LHCN-M2 (cell line): ENCODE data around the gene SLC8A1. TPM values are rescaled to one million over a fixed set of nuclear protein-coding genes. Genes with fewer than 3 reads are reported as not detected.

Experiments used
- DNase-seq: peaks from one replicate; pipeline ENCODE4 v3.0.0-alpha.2; 2012; ENCODE audit warnings: low read depth
- total RNA-seq: library from RNA; depleted of rRNA; stranded (reverse); fragments of >200 nt; gene quantifications from 2 replicates; pipeline ENCODE4 v1.2.3, GENCODE V29; 2014

SLC8A1 gene
- total RNA-seq, 1 experiment from 2014 or later, result 22.5 TPM

DNA sequence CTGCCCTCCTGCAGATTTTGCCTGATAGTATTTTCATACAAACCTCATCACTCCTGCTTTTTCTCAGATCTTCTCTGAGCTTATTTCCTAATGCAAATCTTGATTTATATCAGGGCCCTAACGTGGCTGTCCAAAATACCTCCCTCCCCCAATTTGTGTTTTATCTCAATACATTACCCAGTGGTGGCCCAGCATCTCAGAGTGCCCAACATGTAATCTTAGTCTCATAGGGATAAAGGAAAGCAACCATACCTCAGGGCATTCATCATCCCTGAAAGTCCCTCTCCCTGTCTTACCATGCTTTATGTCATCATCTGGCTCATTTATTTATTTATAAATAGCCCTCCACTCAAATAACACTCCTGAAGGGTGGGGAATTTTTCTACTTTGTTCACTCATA, 135.3 kb downstream of the SLC8A1 start:
- DNase-seq, result no peak

DNA sequence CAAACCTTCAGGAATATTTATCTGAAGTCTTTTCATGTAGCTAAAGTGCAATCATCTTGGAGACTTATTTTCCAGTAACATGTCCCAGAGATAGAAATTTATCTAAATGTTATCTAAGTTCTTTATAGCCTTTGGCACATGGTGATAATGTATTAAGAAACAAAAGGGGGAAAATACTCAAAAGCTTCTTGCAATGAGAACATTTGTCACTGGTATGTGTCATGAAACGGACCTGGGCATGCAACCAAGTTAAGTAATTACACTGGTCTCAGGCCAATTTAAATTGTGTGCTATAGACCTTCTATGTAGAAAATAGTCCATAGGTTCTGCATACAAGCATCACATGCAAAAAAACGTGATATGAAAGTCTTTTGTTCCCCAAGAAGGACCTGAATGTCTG, 136.2 kb downstream of the SLC8A1 start:
- DNase-seq, result peak; percentile 66

DNA sequence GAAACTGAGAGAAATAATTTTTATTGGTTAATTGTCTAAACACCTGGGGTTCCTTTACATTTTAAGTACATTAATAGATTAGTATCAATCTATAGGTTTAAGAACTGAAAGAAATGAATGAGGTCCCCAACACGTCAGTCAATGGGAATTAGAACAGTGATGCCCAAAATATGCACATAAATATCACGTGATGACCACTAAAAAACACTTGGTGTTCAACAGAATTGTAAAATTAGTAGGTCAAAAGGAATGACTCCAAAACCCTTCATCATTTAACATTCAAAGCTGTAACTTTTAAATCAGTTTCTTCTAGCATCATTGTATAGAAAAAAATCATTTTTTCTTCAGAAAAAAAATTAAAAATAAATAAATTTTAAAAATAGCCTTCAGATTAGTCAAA, 140.9 kb downstream of the SLC8A1 start:
- DNase-seq, result no peak

DNA sequence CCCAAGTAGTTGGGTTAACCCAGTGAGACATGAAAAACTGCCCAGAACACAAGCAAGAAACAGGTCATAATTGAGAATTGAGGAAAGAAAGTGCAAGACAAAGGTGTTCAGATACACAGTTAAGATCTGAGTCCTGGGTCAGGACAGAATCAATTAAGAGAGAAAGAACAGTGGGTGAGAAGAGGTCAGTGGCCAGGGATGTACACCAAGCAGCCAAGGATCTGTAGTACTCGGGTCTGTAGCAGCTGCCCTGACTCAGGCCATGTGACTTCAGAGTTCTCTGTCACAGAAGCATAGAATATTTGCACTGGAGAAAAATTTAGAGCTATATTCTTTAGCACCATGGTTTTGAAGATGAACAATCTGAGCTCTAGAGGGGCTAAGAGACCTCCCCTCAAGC, 141.6 kb downstream of the SLC8A1 start:
- DNase-seq, result no peak

DNA sequence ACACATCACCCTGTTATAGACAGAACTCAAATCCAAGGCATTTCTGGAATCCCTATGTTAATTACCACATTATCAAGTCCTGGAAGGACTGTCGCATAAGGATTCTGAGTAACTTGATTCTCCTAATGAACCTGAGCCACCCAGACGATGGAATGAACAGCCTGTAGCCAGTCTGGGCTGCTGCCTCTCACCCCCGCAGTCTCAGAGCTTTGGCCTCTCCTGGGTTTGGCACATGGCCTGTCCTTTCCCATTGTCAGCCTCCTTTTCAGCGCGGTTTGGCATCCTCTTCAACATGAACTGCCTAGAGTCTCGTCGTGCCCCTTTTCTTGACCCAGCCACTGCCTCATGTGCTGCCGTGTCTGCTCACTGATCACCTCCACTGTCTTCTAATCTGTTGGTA, 147.6 kb downstream of the SLC8A1 start:
- DNase-seq, result no peak

DNA sequence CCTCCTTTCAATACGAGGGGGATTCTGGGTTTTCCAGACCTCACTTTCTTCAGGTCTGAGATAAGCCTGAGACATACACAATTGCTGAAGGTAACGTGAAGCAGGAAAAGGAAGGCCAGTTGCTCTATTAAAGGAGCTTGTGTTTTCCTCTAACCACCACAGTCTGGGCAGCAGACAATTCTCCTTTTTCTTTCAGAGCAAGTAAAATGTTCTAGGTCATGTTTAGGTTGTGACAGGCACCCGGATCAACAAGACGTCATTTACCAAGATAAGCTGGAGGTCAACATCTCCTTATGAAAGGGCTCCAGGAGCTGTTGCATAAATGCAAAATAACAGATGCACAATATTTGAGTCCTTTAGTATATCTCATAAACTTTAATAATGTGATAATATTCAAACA, 148.1 kb downstream of the SLC8A1 start:
- DNase-seq, result no peak

DNA sequence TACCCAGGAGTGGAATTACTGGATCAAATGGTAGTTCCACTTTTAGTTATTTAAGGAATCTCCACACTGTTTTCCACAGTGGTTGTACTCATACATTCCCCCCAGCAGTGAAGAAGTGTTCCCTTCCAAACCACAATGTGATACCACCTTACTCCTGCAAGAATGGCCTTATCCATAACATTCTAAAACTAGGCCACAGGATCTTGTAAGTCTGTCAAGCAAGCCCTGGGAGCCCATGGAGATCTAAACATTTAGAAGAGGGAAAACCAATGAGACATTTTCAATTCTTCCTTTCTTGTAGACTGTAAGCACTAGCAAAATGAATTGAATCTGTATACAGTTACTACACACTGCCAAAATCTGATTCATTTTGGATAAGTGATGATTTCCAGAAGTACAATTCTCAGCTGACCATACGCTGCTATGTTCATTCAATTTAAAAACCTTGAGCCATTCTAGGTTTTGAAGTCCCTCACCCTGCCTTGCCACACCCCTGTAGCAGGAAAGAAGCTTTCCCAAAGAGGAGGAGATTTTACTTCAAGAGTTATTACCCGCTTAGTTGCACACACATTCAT, 149.1 kb downstream of the SLC8A1 start:
- DNase-seq, result no peak

DNA sequence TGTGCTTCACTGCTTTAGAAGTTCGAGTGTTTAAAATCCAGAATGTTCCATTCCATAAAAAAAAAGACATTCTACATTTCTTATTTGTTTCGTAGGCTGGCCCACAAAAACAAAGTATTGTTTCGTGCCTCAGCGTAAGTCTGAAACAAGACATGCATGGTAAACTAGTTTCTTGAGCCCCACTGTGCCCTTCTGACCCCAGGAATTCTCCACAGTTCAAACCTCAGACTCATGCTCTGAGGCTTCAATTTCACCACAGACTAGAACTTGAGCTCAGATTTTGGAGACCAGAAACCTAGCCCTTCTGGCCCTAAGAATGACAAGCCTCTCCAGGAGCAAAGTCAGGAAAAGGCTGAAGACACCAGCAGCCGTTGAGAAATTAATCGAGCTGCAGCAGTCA, 151.5 kb downstream of the SLC8A1 start:
- no peak for DNase-seq

DNA sequence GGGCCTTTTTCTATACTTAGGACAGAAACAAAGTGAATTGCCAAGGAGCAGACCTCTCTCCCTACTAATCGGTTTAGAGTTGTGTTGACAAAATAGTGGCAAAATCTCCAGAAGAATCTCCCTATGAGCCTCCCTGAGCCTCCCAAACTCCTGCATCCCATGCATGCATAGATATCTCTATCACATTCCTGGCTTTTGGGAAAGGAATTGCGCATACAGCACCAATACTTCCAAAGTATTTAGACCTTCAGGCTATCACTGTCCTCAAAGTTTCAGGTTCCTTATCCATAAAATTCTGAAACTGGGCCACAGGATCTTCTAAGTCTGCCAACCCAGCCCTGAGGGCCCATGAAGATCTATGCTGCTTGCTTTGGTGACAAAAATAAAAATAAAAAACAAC, 152.1 kb downstream of the SLC8A1 start:
- DNase-seq, result no peak

DNA sequence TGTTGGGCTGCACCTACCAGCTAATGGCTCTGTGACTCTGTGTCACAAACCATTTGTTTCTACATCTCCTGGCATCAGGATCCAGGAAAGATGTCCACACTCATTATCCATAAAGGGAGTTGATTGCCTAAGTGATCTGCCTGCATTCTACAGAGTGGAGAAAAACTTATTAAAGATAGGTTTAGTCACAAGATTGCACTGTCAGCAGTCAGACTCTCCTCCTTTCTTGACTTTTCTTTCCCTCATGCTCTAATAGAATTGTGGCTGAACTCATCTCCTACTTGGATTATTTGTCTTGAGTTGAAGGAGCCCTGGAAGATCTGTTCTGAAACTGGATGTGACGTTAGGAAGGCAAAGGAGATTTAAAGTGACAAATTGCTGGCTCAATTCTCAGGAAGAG, 152.7 kb downstream of the SLC8A1 start:
- DNase-seq, result no peak

DNA sequence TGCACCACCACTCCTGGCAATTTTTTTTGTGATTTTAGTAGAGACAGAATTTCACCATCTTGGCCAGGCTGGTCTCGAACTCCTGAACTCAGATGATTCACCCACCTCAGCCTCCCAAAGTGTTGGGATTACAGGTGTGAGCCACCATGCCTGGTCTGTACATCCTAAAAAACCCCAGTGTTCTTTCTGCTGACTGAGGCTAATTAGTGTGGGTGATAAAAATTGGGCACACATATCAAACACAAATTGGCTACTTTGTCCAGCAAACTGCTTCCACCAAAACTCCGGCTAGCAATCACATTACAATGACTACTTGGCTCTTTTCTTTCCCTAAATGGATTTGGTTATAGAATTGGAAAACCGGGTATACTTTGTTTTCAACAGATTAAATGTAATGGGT, 153.9 kb downstream of the SLC8A1 start:
- DNase-seq, result no peak

DNA sequence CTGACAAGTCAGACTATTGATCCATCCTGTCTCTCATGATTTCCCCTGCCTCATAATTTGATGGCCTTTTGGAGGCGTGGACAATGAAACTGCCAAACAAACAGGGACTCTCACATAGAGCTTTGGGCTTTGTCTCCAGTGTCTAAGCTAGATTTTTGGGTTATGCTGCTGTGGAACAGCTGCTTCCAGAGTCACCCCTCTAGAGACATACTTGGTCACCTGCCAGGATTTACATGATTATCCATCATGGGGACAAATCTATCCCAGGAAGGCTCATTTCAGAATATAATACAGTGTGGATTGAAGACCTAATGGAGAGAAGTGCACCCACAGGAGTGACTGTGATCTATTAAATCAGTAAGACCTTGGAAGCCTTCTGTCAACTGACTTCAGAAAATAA, 159.6 kb downstream of the SLC8A1 start:
- DNase-seq, result peak; percentile 40

DNA sequence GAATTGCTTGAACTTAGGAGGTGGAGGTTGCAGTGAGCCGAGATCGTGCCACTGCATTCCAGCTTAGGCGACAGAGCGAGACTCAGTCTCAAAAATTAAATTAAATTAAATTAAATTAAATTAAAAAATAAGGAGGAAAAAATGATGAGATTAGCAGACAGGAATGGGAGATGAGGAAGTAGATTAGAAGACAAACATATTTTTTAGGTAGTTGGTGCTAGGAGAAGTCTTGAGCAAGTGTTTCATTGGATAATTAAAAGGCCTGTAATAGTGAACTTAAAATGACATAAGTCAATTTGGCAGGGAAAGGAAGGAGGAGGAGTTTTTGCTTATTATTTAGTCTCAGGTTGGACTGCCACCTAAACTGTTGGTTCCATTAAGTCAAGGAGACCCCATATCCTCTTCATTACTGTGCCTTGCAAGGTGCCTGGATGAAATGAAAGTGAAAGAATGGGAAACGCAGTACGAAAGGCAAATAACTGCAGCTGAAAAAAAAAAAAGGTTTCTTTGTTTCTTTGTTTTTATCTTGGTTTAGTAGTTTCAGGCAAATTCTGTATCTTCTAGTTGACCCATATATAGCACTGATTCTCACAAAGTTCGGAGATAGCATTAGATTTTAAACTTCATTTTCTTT, 162.0 kb downstream of the SLC8A1 start:
- no peak for DNase-seq

DNA sequence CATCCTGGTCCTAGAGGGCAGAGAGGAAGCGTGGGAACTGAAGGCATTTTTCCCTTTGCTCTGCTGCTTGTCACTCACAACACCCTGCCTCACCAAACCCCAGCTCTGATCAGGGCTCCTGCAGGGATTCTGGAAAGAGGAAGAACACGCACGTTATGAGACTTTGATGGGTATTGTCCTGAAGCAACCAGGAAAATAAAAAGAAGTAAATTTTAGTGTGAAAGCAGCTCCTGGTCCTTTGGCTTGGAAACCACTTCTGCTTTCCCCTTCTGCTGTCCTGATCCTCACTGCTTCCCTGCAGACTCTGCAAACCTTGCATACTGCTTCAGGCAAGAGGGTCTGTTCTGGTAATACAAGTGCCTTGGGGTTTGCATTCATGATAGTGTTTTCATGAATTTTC, 164.1 kb downstream of the SLC8A1 start:
- DNase-seq, result no peak

DNA sequence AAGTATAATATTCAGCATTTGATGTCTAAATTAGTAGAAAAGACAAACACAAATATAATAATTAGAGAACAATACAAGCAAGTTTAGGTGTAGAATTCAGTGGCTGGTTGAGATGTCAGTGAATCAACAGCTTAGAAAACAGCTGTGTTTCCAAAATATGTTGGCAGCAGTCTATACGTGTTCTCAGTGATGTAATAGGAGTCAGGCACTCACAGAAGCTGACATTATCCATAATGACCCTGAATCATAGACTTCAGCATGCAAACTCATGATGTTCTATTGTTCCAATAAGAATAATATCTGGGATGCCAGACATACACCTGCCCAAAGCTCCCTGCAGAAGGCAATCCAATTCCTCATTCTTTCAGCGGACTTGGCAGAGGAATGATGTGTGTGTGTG, 164.7 kb downstream of the SLC8A1 start:
- peak; percentile 55 for DNase-seq

DNA sequence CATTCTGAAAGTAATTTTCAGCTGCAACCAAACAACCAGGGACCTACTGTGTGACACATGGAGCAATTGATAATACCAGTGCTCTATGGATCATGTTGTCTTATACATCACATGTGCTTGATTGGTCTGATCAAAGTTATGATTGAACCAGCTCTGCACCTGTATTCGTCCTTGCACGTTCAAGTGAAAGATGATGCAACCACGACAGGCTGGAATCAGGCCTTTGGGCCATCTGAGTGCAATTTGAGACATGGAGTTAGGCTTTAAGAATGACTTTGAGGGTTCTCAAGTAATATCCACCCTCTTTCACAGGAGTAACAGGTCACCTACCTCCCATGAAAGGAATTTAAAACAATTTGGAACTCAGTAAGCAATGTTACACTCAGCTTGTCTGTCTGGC, 165.2 kb downstream of the SLC8A1 start:
- DNase-seq, result no peak

DNA sequence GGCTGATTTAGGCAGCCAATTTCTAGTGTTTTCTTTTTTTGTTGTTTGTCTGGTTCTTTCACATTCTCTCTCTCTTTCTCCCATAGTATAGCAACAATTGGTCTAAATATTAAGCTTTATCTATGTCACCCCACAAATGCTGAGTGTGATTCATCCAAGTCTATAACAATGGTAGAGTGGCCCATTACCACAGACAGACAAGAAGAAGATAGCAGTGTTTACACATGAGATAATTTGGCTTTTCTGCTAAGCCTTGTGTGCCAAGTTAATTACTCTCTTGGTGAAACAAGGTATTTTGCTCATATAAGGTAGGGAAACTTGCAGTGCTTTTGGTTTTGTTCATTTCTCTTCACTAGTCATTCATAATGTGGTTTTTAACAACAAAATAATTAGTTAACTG, 166.5 kb downstream of the SLC8A1 start:
- DNase-seq, result no peak

DNA sequence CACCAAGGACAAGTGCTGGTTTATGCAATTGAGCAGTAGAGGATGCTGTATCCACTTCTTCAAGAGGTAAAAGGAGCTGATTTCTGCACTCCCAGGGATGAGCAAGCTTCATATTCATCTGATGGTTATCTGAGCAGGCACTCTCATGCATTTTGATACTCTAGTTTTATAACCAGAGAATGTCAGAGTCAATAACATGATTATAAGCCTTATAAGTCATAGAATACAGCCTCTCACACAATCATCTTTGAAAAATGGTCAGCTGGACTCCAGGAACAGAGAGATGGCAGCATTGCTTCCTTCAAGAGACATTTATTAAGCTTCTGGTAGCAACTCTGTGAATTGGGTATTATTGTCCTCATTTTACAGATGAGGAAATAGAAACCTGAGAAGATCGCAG, 167.1 kb downstream of the SLC8A1 start:
- peak; percentile 75 for DNase-seq

DNA sequence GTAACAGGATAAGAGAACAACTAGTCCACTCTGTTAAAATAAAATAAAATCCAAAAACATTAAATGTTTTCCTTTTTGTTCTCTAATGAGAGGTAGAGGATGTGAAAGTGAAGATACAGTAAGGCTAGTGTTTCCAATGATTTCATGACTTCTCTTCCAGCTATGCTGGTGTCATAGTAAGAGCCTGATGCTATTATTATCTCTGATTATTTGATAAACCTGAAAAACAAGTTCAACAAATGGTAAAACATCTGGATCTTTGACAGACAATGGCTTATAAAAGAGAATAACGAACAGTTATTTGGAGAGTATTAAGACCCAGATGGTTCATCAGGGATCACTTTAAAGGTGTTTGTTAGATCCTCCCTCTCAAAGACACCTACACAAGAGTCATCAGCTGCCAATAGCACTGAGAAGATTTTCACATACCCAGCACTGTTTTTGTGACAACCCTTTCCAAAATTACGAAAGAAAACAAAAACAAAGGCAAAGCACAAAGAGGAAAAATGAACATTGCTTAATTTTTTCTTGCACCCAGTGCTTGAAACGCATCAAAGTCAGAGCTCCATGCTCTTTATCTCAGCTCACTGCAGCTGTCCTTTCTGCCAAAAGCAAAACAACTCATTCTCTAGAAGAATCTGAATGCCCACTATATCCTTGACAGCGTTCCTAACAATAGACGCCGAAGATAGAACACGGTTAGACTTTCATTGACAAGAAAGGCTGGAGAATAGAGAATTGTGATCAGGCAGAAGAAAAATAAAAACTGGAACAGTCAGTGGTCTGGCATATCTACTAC, 168.6 kb downstream of the SLC8A1 start:
- peak; percentile 76 for DNase-seq

DNA sequence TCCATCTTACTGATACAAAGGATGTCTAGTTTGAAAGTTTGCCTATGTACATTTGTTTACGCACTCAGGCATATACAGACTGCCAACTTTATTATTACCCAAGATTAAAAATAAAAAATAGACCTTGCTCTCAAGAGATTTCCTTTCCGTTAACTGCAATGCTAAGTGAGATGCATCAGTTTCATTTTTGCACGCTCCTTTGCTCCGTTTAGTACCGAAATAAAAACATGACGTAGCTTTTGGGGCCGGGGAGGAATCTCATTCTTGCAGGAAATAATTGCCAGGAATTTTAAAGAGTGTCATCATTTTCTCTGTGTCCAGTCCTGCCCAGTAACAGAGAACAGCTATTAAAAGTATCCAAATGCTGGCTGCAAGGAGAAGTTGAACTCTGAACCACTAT, 169.5 kb downstream of the SLC8A1 start:
- DNase-seq, result peak; percentile 73

DNA sequence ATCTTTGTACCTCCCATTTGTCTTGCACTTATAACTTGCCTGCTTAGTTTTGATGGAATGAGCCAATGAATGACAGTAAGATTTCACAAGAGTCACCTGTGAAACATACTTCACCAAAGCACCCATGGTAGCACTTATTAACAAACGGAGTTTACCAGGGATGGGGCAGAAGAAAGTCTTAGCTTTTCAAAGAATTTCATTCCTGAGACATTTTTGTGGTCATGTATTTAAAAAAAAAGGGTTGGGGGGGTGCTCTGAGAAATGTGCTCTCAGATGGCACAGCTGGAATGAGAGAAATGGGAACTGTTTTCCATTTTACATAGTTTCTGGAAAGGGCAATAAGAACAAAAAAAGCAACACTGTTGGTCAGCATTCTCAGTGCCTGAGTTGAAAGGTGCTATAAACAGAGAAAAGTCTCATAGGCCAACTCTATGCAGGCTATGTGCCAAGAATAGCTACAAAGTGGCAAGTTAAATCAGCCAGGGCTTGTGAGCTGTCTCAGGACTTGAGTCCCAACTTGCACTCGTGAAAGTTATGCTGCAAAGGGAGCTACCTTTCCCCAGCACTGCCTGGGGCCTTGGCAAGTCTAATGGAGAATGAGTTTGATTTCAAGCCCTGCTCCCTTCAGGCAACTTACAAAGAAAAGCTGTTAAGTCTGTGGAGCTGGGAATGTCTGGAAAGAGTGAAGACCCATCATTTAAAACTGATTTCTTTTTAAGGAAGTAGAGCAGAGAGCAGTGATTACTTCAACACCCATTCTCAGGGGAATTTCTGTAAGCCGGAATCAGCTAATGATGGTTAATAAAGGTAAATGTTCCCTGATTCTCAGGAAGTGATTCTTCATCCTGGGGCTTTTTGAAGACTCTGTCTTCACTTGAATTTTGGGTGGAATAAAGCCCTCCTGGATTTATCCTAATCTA, 170.6 kb downstream of the SLC8A1 start:
- DNase-seq, result peak; percentile 88

DNA sequence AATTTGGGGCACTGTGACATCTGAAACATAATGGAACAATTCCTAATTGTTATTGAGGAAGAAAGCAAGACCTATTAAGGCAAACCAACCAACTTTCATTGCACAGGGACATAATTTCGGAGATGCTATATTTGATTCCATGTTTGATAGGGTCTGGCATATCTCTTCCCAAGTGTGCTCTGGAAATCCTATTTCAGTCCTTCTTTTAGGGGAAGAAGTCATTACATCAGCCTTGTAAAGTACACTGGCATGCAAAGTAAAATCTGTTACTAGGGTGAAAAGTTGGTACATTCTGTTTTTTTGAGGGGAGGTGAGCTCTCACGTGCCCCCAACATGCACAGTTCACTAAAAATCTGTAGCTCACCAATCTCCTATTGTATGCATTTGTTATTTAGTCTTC, 172.4 kb downstream of the SLC8A1 start:
- DNase-seq, result no peak
